GM06990 (cell line): Measurements from ENCODE around the gene C12orf56.

Experiments
- DNase-seq: peaks from one replicate; pipeline ENCODE4 v3.0.0-alpha.2; 2011; ENCODE audit not compliant: insufficient read length; ENCODE audit errors: extremely low read depth
- H3K27me3 ChIP-seq: replicated peaks from 2 replicates; pipeline ENCODE4 v1.6.0; 2011; ENCODE audit warnings: low read length; ENCODE audit not compliant: control insufficient read depth, insufficient read depth
- H3K36me3 ChIP-seq: 2 replicates; pipeline ENCODE4 v1.5.1; 2011; ENCODE audit warnings: low read length; ENCODE audit not compliant: control insufficient read depth, insufficient read depth
- H3K4me3 ChIP-seq: replicated peaks from 2 replicates; pipeline ENCODE4 v1.5.1; 2011; ENCODE audit warnings: low read depth, mild to moderate bottlenecking, control low read depth, low read length
- TF ChIP-seq, protein P1 (sequence below): IDR thresholded peaks from 2 replicates; pipeline ENCODE4 v1.5.1; 2011; ENCODE audit warnings: low read length, control low read depth, mild to moderate bottlenecking, inconsistent platforms; ENCODE audit not compliant: insufficient read depth, poor library complexity, severe bottlenecking

C12orf56 gene

GRCh38 chr12:64395739-64396138 lies 5.2 kb upstream of the C12orf56 start:
- no peak for DNase-seq
- TF ChIP-seq, protein P1, sequence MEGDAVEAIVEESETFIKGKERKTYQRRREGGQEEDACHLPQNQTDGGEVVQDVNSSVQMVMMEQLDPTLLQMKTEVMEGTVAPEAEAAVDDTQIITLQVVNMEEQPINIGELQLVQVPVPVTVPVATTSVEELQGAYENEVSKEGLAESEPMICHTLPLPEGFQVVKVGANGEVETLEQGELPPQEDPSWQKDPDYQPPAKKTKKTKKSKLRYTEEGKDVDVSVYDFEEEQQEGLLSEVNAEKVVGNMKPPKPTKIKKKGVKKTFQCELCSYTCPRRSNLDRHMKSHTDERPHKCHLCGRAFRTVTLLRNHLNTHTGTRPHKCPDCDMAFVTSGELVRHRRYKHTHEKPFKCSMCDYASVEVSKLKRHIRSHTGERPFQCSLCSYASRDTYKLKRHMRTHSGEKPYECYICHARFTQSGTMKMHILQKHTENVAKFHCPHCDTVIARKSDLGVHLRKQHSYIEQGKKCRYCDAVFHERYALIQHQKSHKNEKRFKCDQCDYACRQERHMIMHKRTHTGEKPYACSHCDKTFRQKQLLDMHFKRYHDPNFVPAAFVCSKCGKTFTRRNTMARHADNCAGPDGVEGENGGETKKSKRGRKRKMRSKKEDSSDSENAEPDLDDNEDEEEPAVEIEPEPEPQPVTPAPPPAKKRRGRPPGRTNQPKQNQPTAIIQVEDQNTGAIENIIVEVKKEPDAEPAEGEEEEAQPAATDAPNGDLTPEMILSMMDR = no peak
- no peaks in the 10 kb centered on the region for H3K36me3 ChIP-seq
- H3K27me3 ChIP-seq = no peaks in the 10 kb centered on the region
- H3K4me3 ChIP-seq = no peak overlapping the region

- no peaks in the 10 kb centered on the region for H3K36me3 ChIP-seq
- TF ChIP-seq, protein P1 = peak; percentile 34
- no peak for DNase-seq
- no peaks in the 10 kb centered on the region for H3K27me3 ChIP-seq
- no peak overlapping the region for H3K4me3 ChIP-seq
These were observed 1.7 kb upstream of the C12orf56 start for GRCh38 chr12:64392221-64392620.

- DNase-seq = no peak
- Histone ChIP-seq H3K4me3 (no peak overlapping the region), H3K27me3 (no peaks in the 10 kb centered on the region), H3K36me3 (no peaks in the 10 kb centered on the region)
- TF ChIP-seq, protein P1 = no peak
These were observed 1.4 kb downstream of the C12orf56 start for GRCh38 chr12:64389154-64389553.

GRCh38 chr12:64387197-64387816 lies 3.3 kb downstream of the C12orf56 start:
- Histone ChIP-seq H3K4me3 (no peak overlapping the region), H3K27me3 (no peaks in the 10 kb centered on the region), H3K36me3 (no peaks in the 10 kb centered on the region)
- no peak for DNase-seq
- TF ChIP-seq, protein P1 = no peak

DNA sequence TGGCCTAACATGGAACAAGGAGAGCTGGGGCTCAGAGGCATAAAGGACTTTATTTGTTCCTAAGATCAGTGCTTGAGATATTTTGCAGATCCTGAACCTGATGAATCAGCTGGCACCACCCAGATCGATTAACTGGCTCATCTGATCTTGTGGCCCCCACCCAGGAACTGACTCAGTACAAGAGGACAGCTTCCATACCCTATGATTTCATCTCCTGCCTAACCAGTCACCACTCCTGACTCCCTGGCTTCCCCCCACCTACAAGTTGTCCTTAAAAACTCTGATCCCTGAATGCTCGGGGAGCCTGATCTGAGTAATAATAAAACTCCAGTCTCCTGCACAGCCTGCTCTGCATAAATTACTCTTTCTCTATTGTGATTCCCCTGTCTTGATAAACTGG lies 5.1 kb downstream of the C12orf56 start:
- no peak for DNase-seq
- no peaks in the 10 kb centered on the region for H3K27me3 ChIP-seq
- H3K4me3 ChIP-seq = no peak overlapping the region
- H3K36me3 ChIP-seq = no peaks in the 10 kb centered on the region
- TF ChIP-seq, protein P1 = no peak

GRCh38 chr12:64385019-64385418 lies 5.5 kb downstream of the C12orf56 start:
- no peaks in the 10 kb centered on the region for H3K27me3 ChIP-seq
- no peak for DNase-seq
- H3K36me3 ChIP-seq = no peaks in the 10 kb centered on the region
- TF ChIP-seq, protein P1 = no peak
- H3K4me3 ChIP-seq = no peak overlapping the region
